Neural cell (in vitro differentiated cells): ENCODE results near the gene LETM1. TPM values are rescaled to one million over a fixed set of nuclear protein-coding genes. Genes with fewer than 3 reads are reported as not detected.

Experiments
- H2AFZ ChIP-seq: fragments of 200-600, 300-800 bp; sonication (generic), shearing (Covaris generic); 2 replicates; pipeline ENCODE4 v1.6.0; 2014; ENCODE audit warnings: low read depth, mild to moderate bottlenecking, antibody characterized with exemption, low read length, moderate library complexity
- H3F3A ChIP-seq: fragments of 200-600 bp; shearing (Covaris generic); 2 replicates; pipeline ENCODE4 v1.6.1; 2016; ENCODE audit warnings: mild to moderate bottlenecking, moderate library complexity, mixed read lengths, antibody characterized with exemption, low read length; ENCODE audit not compliant: insufficient read depth, poor library complexity, severe bottlenecking
- H3K27ac ChIP-seq: fragments of 200-600, 300-800 bp; sonication (generic), shearing (Covaris generic); 2 replicates; pipeline ENCODE4 v1.5.1; 2014; ENCODE audit warnings: mild to moderate bottlenecking, low read length, moderate library complexity
- H3K27me3 ChIP-seq: fragments of 300-800, 200-600 bp; sonication (generic), shearing (Covaris generic); 2 replicates; pipeline ENCODE4 v1.6.0; 2014; ENCODE audit warnings: mild to moderate bottlenecking, low read depth, low read length, moderate library complexity; ENCODE audit not compliant: insufficient read depth
- H3K36me3 ChIP-seq: fragments of 300-800, 200-600 bp; sonication (generic), shearing (Covaris generic); 2 replicates; pipeline ENCODE4 v1.5.1; 2014; ENCODE audit warnings: mild to moderate bottlenecking, antibody characterized with exemption, low read length, moderate library complexity; ENCODE audit not compliant: insufficient read depth
- H3K4me2 ChIP-seq: fragments of 300-800, 200-600 bp; sonication (generic), shearing (Covaris generic); 2 replicates; pipeline ENCODE4 v1.6.0; 2014; ENCODE audit warnings: mild to moderate bottlenecking, low read length
- H3K4me3 ChIP-seq: fragments of 300-800, 200-600 bp; sonication (generic), shearing (Covaris generic); 2 replicates; pipeline ENCODE4 v1.5.1; 2014; ENCODE audit warnings: mild to moderate bottlenecking, low read length, moderate library complexity
- H3K79me2 ChIP-seq: fragments of 200-600 bp; shearing (Covaris generic); replicated peaks from 2 replicates; pipeline ENCODE4 v1.6.0; 2014; ENCODE audit warnings: mild to moderate bottlenecking, low read length, moderate library complexity; ENCODE audit not compliant: insufficient read depth
- H3K9ac ChIP-seq: fragments of 300-800, 200-600 bp; sonication (generic), shearing (Covaris generic); 2 replicates; pipeline ENCODE4 v1.6.1; 2016; ENCODE audit warnings: mild to moderate bottlenecking, low read length, mixed read lengths
- H3K9me2 ChIP-seq: fragments of 200-600 bp; shearing (Covaris generic); 2 replicates; pipeline ENCODE4 v1.6.1; 2016; ENCODE audit warnings: mild to moderate bottlenecking, low read length, mixed read lengths; ENCODE audit not compliant: insufficient read depth
- H3K9me3 ChIP-seq: fragments of 200-600, 300-800 bp; sonication (generic), shearing (Covaris generic); 2 replicates; pipeline ENCODE4 v1.6.1; 2016; ENCODE audit warnings: mild to moderate bottlenecking, mixed run types, low read length, moderate library complexity, mixed read lengths
- H4K20me1 ChIP-seq: fragments of 200-600 bp; shearing (Covaris generic); 2 replicates; pipeline ENCODE4 v1.6.1; 2016; ENCODE audit warnings: mild to moderate bottlenecking, mixed run types; ENCODE audit not compliant: insufficient read depth
- EP300 ChIP-seq: fragments of 450-650 bp; conservative IDR thresholded peaks from 2 replicates; pipeline ENCODE4 v1.6.1; 2014; ENCODE audit warnings: antibody characterized with exemption, mild to moderate bottlenecking, moderate library complexity; ENCODE audit not compliant: poor library complexity, severe bottlenecking
- EZH2 ChIP-seq: fragments of 200-600, 300-800 bp; shearing (Covaris generic), sonication (generic); IDR thresholded peaks from 2 replicates; pipeline ENCODE4 v1.6.1; 2014; ENCODE audit warnings: antibody characterized with exemption, low read length, borderline replicate concordance, mild to moderate bottlenecking; ENCODE audit not compliant: insufficient read depth, poor library complexity, severe bottlenecking
- MXI1 ChIP-seq: fragments of 450-650 bp; conservative IDR thresholded peaks from 2 replicates; pipeline ENCODE4 v1.6.1; 2014; ENCODE audit warnings: antibody characterized with exemption, mild to moderate bottlenecking; ENCODE audit not compliant: poor library complexity, severe bottlenecking
- POLR2AphosphoS5 ChIP-seq: IDR thresholded peaks from 2 replicates; pipeline ENCODE4 v1.6.1; 2012
- RAD21 ChIP-seq: fragments of 450-650 bp; conservative IDR thresholded peaks from 2 replicates; pipeline ENCODE4 v1.6.1; 2014; ENCODE audit warnings: antibody characterized with exemption, mild to moderate bottlenecking, moderate library complexity
- REST ChIP-seq: IDR thresholded peaks from 2 replicates; pipeline ENCODE4 v1.6.1; 2012; ENCODE audit warnings: borderline replicate concordance
- SMC3 ChIP-seq: fragments of 450-650 bp; conservative IDR thresholded peaks from 2 replicates; pipeline ENCODE4 v1.6.1; 2014; ENCODE audit warnings: antibody characterized with exemption, mild to moderate bottlenecking, moderate library complexity; ENCODE audit not compliant: poor library complexity
- TAF1 ChIP-seq: IDR thresholded peaks from 2 replicates; pipeline ENCODE4 v1.6.1; 2012; ENCODE audit warnings: low read depth
- polyA plus RNA-seq: library from polyadenylated mRNA; depleted of rRNA; stranded (reverse); fragments of >200 nt; gene quantifications from 2 replicates; pipeline ENCODE4 v1.2.3, GENCODE V29; 2014
- TF ChIP-seq, protein P1 (sequence below): fragments of 450-650 bp; IDR thresholded peaks from 2 replicates; pipeline ENCODE4 v1.5.1; 2014; ENCODE audit warnings: antibody characterized with exemption, mild to moderate bottlenecking, moderate library complexity; ENCODE audit not compliant: poor library complexity, severe bottlenecking

Gene LETM1
- polyA plus RNA-seq, 1 donor from 2014 or later, result 38.9 TPM

DNA sequence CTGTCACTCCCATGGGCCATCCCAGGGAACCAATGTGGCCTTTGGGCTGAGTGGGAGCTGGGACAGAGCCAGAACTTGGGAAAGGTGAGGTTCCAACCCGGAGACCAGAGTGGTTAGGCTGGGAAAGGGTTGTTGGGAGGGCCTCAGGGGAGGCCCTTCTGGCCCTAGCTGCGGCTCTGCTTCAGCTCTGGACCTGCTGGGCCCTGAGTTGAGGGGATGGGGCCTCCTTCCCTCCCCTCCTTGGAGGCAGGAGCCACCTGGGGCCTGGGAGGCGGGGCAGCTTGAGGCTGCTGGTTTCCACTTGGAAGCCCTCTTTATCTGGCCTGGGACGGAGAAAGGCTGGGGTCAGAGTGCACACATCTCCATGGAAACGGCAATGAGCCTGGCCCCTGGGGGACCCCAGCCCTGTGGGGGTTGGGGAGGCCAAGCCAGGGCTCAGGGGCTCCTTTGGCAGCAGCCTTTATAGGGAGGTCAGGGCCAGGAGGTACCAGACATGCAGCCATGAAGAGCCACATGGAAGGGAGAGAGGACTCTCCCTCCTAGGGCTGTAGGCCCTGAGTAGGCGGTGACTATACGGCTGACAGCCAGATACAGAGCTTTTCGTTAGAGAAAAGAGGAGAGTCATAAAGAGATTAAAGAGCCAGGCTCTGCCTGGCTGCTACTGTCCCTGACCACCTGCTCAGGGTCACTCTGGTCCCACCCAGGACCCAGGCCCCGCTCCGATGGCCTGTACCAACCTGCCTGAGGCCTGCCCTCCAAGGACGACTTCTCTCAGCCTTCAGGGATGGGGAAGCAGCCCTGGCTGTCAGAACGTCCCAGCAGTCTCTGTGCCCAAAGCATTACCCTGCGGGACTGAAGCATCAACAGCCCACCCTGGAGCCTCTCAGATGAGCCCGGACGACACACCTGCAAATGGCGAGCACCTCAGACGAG is 8.4 kb upstream of the LETM1 start:
- Histone ChIP-seq H4K20me1 (no peaks in the 10 kb centered on the region), H3K27ac (no peak overlapping the region), H3K4me2 (no peak overlapping the region), H3K9ac (no peak overlapping the region), H3K4me3 (no peak overlapping the region), H3K9me2 (no peaks in the 10 kb centered on the region), H3K79me2 (no peaks in the 10 kb centered on the region), H3K27me3 (no peaks in the 10 kb centered on the region), H3K36me3 (no peaks in the 10 kb centered on the region), H3K9me3 (no peaks in the 10 kb centered on the region), H3F3A (no peaks in the 10 kb centered on the region), H2AFZ (no peak overlapping the region)
- TF ChIP-seq RAD21, result no peak
- TF ChIP-seq POLR2AphosphoS5, result no peak
- TF ChIP-seq REST, result no peak
- no peak for TF ChIP-seq EZH2
- no peak for TF ChIP-seq EP300
- no peak for TF ChIP-seq SMC3
- TF ChIP-seq MXI1, result no peak
- TF ChIP-seq, protein P1, sequence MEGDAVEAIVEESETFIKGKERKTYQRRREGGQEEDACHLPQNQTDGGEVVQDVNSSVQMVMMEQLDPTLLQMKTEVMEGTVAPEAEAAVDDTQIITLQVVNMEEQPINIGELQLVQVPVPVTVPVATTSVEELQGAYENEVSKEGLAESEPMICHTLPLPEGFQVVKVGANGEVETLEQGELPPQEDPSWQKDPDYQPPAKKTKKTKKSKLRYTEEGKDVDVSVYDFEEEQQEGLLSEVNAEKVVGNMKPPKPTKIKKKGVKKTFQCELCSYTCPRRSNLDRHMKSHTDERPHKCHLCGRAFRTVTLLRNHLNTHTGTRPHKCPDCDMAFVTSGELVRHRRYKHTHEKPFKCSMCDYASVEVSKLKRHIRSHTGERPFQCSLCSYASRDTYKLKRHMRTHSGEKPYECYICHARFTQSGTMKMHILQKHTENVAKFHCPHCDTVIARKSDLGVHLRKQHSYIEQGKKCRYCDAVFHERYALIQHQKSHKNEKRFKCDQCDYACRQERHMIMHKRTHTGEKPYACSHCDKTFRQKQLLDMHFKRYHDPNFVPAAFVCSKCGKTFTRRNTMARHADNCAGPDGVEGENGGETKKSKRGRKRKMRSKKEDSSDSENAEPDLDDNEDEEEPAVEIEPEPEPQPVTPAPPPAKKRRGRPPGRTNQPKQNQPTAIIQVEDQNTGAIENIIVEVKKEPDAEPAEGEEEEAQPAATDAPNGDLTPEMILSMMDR, result no peak
- no peak for TF ChIP-seq TAF1

GRCh38 chr4:1863297-1864033 is 7.5 kb upstream of the LETM1 start:
- Histone ChIP-seq H3F3A (no peaks in the 10 kb centered on the region), H3K9ac (no peak overlapping the region), H3K4me2 (no peak overlapping the region), H4K20me1 (no peaks in the 10 kb centered on the region), H3K9me2 (no peaks in the 10 kb centered on the region), H3K36me3 (no peaks in the 10 kb centered on the region), H3K27me3 (no peaks in the 10 kb centered on the region), H3K9me3 (no peaks in the 10 kb centered on the region), H3K4me3 (no peak overlapping the region), H2AFZ (no peak overlapping the region), H3K79me2 (no peaks in the 10 kb centered on the region), H3K27ac (no peak overlapping the region)
- TF ChIP-seq EZH2, result no peak
- TF ChIP-seq MXI1, result no peak
- no peak for TF ChIP-seq RAD21
- TF ChIP-seq REST, result no peak
- no peak for TF ChIP-seq EP300
- no peak for TF ChIP-seq TAF1
- no peak for TF ChIP-seq SMC3
- TF ChIP-seq POLR2AphosphoS5, result no peak
- TF ChIP-seq, protein P1, result no peak
